H1 (cell line): ENCODE results near the gene FLNA. TPM values are rescaled to one million over a fixed set of nuclear protein-coding genes. Genes with fewer than 3 reads are reported as not detected.

ENCODE experiments used
- CTCF ChIA-PET: fragments of 300-600 bp; sonication (Branson Sonifier 250); formaldehyde crosslinking; loops from one replicate; lab custom pipeline; 2021; ENCODE audit not compliant: partially characterized antibody; lab: Charles Lee
- POLR2A ChIA-PET: fragments of 300-600 bp; sonication (Branson Sonifier 250); formaldehyde crosslinking; loops from one replicate; lab custom pipeline; 2021; ENCODE audit warnings: inconsistent platforms; ENCODE audit not compliant: partially characterized antibody; lab: Charles Lee
- DNase-seq, 2 experiments: peaks; one replicate each; pipeline versions ENCODE4 v3.0.0 to v3.0.0-alpha.2; 2010 to 2022; ENCODE audit warnings: low spot score in 2 of 2, low read depth in 1 of 2, mixed read lengths in 1 of 2
- FAIRE-seq: peaks from 2 replicates; lab custom pipeline; 2011; peaks lifted over from hg19 to GRCh38; lab: Jason Lieb, UNC
- H2AFZ ChIP-seq: 2 replicates; pipeline ENCODE4 v1.8.1; 2012; ENCODE audit warnings: low read length, inconsistent platforms
- H2AK5ac ChIP-seq: 2 replicates; pipeline ENCODE4 v1.6.1; 2013; ENCODE audit warnings: low read depth, low read length
- H2BK120ac ChIP-seq: replicated peaks from 2 replicates; pipeline ENCODE3; 2013; ENCODE audit warnings: low read depth, low read length, inconsistent platforms
- H2BK12ac ChIP-seq: 2 replicates; pipeline ENCODE4 v1.6.1; 2013; ENCODE audit warnings: low read depth, low read length
- H2BK15ac ChIP-seq: 2 replicates; pipeline ENCODE4 v1.6.1; 2013; ENCODE audit warnings: low read length
- H2BK20ac ChIP-seq: 2 replicates; pipeline ENCODE4 v1.6.1; 2013; ENCODE audit warnings: low read length
- H2BK5ac ChIP-seq: 2 replicates; pipeline ENCODE4 v1.6.1; 2013; ENCODE audit warnings: low read depth, low read length
- H3K14ac ChIP-seq: 2 replicates; pipeline ENCODE4 v1.6.1; 2013; ENCODE audit warnings: inconsistent platforms; ENCODE audit not compliant: insufficient read length
- H3K18ac ChIP-seq: 2 replicates; pipeline ENCODE4 v1.6.1; 2013; ENCODE audit warnings: low read length; ENCODE audit errors: extremely low read depth
- H3K23ac ChIP-seq: 2 replicates; pipeline ENCODE4 v1.6.1; 2013; ENCODE audit warnings: inconsistent platforms; ENCODE audit not compliant: insufficient read length
- H3K23me2 ChIP-seq: 2 replicates; pipeline ENCODE4 v1.6.1; 2013; ENCODE audit warnings: low read depth, low read length
- H3K27ac ChIP-seq: 2 replicates; pipeline ENCODE4 v1.6.1; 2011; ENCODE audit warnings: low read depth, low read length, inconsistent platforms
- H3K27me3 ChIP-seq, 4 experiments: replicated peaks in 1 of 4; 1 replicate in 1 of 4; 2 replicates in 3 of 4; pipeline versions ENCODE4 v1.6.1 to v1.8.1; 2011 to 2013; ENCODE audit warnings: low read length in 3 of 4, mild to moderate bottlenecking in 3 of 4, inconsistent platforms in 2 of 4, mixed read lengths in 2 of 4, moderate library complexity in 1 of 4; ENCODE audit not compliant: control insufficient read depth in 3 of 4, insufficient read depth in 3 of 4; ENCODE audit errors: extremely low read depth in 1 of 4
- H3K36me3 ChIP-seq, 4 experiments: 2 replicates each; pipeline versions ENCODE4 v1.6.1 to v1.8.1; 2011 to 2013; ENCODE audit warnings: mild to moderate bottlenecking in 4 of 4, low read length in 3 of 4, moderate library complexity in 2 of 4, control low read depth in 1 of 4, inconsistent platforms in 1 of 4; ENCODE audit not compliant: insufficient read depth in 4 of 4, control insufficient read depth in 2 of 4
- H3K4ac ChIP-seq: replicated peaks from 2 replicates; pipeline ENCODE3; 2013; ENCODE audit warnings: low read length, low read depth, mixed read lengths, inconsistent platforms; ENCODE audit not compliant: insufficient read length
- H3K4me1 ChIP-seq, 4 experiments: replicated peaks in 1 of 4; 1 replicate in 1 of 4; 2 replicates in 3 of 4; pipeline versions ENCODE4 v1.6.1 to v1.8.1; 2011 to 2013; ENCODE audit warnings: low read length in 3 of 4, inconsistent platforms in 2 of 4, mixed read lengths in 1 of 4; ENCODE audit not compliant: insufficient read depth in 4 of 4, control insufficient read depth in 3 of 4
- H3K4me2 ChIP-seq, 2 experiments: 2 replicates each; pipeline versions ENCODE4 v1.6.1 to v1.8.1; 2011 to 2013; ENCODE audit warnings: low read depth in 2 of 2, low read length in 2 of 2, control low read depth in 1 of 2, inconsistent platforms in 1 of 2, mild to moderate bottlenecking in 1 of 2; ENCODE audit not compliant: insufficient read depth in 1 of 2
- H3K4me3 ChIP-seq, 4 experiments: fragments of 200-600, 300-600 bp in 1 of 4; sonication (generic), shearing (Covaris generic), sonication (Bioruptor Twin) in 1 of 4; 2 replicates each; pipeline versions ENCODE4 v1.5.1 to v1.8.1; 2011 to 2016; ENCODE audit warnings: low read length in 4 of 4, low read depth in 3 of 4, control low read depth in 2 of 4, inconsistent platforms in 2 of 4, mild to moderate bottlenecking in 2 of 4, mixed read lengths in 1 of 4, moderate library complexity in 1 of 4; ENCODE audit not compliant: insufficient read depth in 2 of 4; ENCODE audit errors: extremely low read depth in 1 of 4
- H3K56ac ChIP-seq: replicated peaks from 2 replicates; pipeline ENCODE3; 2013; ENCODE audit warnings: low read depth, mild to moderate bottlenecking, mixed read lengths, low read length, inconsistent platforms; ENCODE audit not compliant: insufficient read length
- H3K79me1 ChIP-seq: 2 replicates; pipeline ENCODE4 v1.6.1; 2013; ENCODE audit warnings: low read depth, low read length, control low read depth
- H3K79me2 ChIP-seq, 2 experiments: 2 replicates each; pipeline versions ENCODE4 v1.6.1 to v1.8.1; 2012 to 2013; ENCODE audit warnings: low read length in 2 of 2, mild to moderate bottlenecking in 2 of 2, inconsistent platforms in 1 of 2; ENCODE audit not compliant: insufficient read depth in 2 of 2, control insufficient read depth in 1 of 2
- H3K9ac ChIP-seq, 4 experiments: replicated peaks in 1 of 4; 1 replicate in 1 of 4; 2 replicates in 3 of 4; pipeline versions ENCODE4 v1.6.1 to v1.8.1; 2011 to 2013; ENCODE audit warnings: low read depth in 3 of 4, low read length in 3 of 4, control low read depth in 2 of 4, mild to moderate bottlenecking in 2 of 4, moderate library complexity in 2 of 4, inconsistent platforms in 1 of 4; ENCODE audit errors: extremely low read depth in 1 of 4
- H3K9me3 ChIP-seq, 2 experiments: 2 replicates each; pipeline versions ENCODE4 v1.6.1 to v1.8.1; 2012 to 2013; ENCODE audit warnings: mild to moderate bottlenecking in 2 of 2, moderate library complexity in 2 of 2, control low read depth in 1 of 2, inconsistent platforms in 1 of 2, low read depth in 1 of 2, low read length in 1 of 2, mixed read lengths in 1 of 2; ENCODE audit not compliant: insufficient read depth in 2 of 2
- H4K20me1 ChIP-seq, 2 experiments: replicated peaks in 1 of 2; 2 replicates each; pipeline versions ENCODE3 to v1.8.1; 2011 to 2013; ENCODE audit warnings: inconsistent platforms in 2 of 2, low read length in 2 of 2, mild to moderate bottlenecking in 1 of 2; ENCODE audit not compliant: insufficient read depth in 2 of 2, control insufficient read depth in 1 of 2
- H4K5ac ChIP-seq: 2 replicates; pipeline ENCODE4 v1.6.1; 2013; ENCODE audit warnings: low read length, low read depth, mixed read lengths, inconsistent platforms; ENCODE audit not compliant: insufficient read length
- H4K8ac ChIP-seq: 2 replicates; pipeline ENCODE4 v1.8.0; 2013; ENCODE audit warnings: mild to moderate bottlenecking, moderate library complexity, low read length, inconsistent platforms; ENCODE audit not compliant: insufficient read depth; ENCODE audit errors: extremely low read depth
- H4K91ac ChIP-seq: replicated peaks from 2 replicates; pipeline ENCODE3; 2013; ENCODE audit warnings: low read length, mixed read lengths, inconsistent platforms; ENCODE audit not compliant: insufficient read length
- POU5F1 ChIP-seq: IDR thresholded peaks from 2 replicates; pipeline ENCODE4 v1.6.1; 2011; ENCODE audit warnings: low read depth, mild to moderate bottlenecking, low read length, moderate library complexity
- WGBS, 2 experiments: shearing (Covaris generic) in 1 of 2; methylation state at CpG; one replicate each; pipeline versions ENCODE4 v1.1.6 to v1.1.7; 2013 to 2015; ENCODE audit warnings: low lambda C conversion rate in 2 of 2, mixed read lengths in 2 of 2, inconsistent platforms in 1 of 2, low coverage in 1 of 2, missing lambda C conversion rate in 1 of 2; ENCODE audit not compliant: insufficient replicate concordance in 2 of 2, insufficient coverage in 1 of 2, insufficient read length in 1 of 2; ENCODE audit errors: extremely low coverage in 1 of 2, missing lambda C conversion rate in 1 of 2; 5-methylcytosine and 5-hydroxymethylcytosine counted together
- polyA plus RNA-seq, 7 experiments: library from polyadenylated mRNA; depleted of rRNA in 3 of 7; stranded (reverse) in 5 of 7; unstranded in 2 of 7; fragments of >200 nt in 5 of 7; fragments of 200-250 nt in 2 of 7; gene quantifications; 1 replicate in 5 of 7; 2 replicates in 1 of 7; 4 replicates in 1 of 7; pipeline versions ENCODE4 v1.2.1 to v1.2.3, GENCODE V29; 2011 to 2013; ENCODE audit warnings: missing spikeins in 2 of 7, mixed read lengths in 2 of 7
- total RNA-seq: library from RNA; stranded (reverse); fragmentation: NEBNext Ultra II Directional; extraction: Animal tissue kit (Norgen Biotek cat#: 25700); gene quantifications from 2 replicates; pipeline ENCODE4 v1.2.1, GENCODE V29; 2021

FLNA gene
- total and polyA plus RNA-seq, 2 of the 8 experiments (the other 6 are each of a cell fraction or from before 2014, with no cell fraction given), result 315 to 925 TPM

DNA sequence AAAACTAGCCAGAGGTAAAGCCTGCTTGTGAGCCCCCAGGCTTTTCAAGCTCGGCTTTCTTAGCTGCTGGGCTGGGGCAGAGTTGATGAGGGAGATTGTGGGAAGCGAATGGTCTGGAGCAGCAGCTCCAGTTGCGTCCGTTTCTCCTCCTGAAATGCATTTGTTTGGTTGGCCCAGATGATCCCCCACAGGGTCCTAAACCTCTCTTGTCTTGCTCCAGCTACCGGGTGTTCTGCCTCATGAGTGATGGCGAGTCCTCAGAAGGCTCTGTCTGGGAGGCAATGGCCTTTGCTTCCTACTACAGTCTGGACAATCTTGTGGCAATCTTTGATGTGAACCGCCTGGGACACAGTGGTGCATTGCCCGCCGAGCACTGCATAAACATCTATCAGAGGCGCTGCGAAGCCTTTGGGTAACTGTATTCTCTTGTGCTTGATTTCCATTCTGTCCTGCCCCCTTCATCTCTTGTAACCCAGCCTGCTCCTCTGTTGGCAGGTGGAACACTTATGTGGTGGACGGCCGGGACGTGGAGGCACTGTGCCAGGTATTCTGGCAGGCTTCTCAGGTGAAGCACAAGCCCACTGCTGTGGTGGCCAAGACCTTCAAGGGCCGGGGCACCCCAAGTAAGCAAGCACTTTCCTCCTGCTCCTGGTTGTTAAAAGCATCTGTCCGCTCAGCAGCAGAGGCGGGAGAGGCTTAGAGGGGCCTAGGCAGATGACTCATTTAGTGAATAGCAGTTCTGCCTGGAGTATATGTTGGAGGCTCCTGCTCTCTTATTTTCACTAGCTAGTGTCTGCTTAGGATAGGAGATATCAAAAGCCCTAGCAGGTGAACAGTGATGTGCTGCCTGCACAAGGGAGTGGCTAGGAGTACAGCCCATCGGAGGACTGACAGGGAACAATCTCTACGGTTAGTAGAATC lies 63.6 kb downstream of the FLNA start:
- Histone ChIP-seq H3K23me2 (no peaks in the 10 kb centered on the region), H3K56ac (no peak overlapping the region), H3K4me2 (no peak overlapping the region), H2BK15ac (no peak overlapping the region), H4K5ac (no peak overlapping the region), H2BK120ac (no peak overlapping the region), H2BK20ac (no peak overlapping the region), H3K4me1 (no peaks in the 10 kb centered on the region), H3K27me3 (no peaks in the 10 kb centered on the region), H3K79me2 (no peaks in the 10 kb centered on the region), H4K20me1 (no peaks in the 10 kb centered on the region), H2BK12ac (no peak overlapping the region), H3K23ac (no peak overlapping the region), H3K27ac (no peak overlapping the region), H3K14ac (no peak overlapping the region), H3K9ac (no peak overlapping the region), H3K9me3 (no peaks in the 10 kb centered on the region), H3K36me3 (no peaks in the 10 kb centered on the region), H2AFZ (no peak overlapping the region), H3K18ac (no peak overlapping the region), H3K4me3 (no peak overlapping the region), H2AK5ac (no peak overlapping the region), H3K4ac (no peak overlapping the region), H3K79me1 (no peaks in the 10 kb centered on the region), H4K91ac (no peak overlapping the region), H4K8ac (0 out of 2 replicates have a peak overlapping the region, but pooled peaks have one; percentile 25), H2BK5ac (no peak overlapping the region)
- no peak for FAIRE-seq
- no peak for DNase-seq
- ChIA-PET CTCF (interaction anchor here (0.6 to 1.6 kb wide), 4 partner anchors 7 to 116 kb away, joined by 4 read pairs; no protein-coding TSS in a partner anchor), POLR2A (no interaction called here)
- 91% methylated on average over 18 of the region's 19 CpGs; no CpG with 5 or more reads in 1 of the 2 experiments for WGBS, 2 experiments
- no peak for TF ChIP-seq POU5F1
